HepG2 (cell line): ENCODE measurements around the gene PTPRD. TPM values are rescaled to one million over a fixed set of nuclear protein-coding genes. Genes with fewer than 3 reads are reported as not detected.

Source experiments
- ATAC-seq: fragments of 200-7000 bp; cut with Tn5 transposase; 3 replicates; pipeline ENCODE4 v1.9.1; 2020; ENCODE audit warnings: mild to moderate bottlenecking, moderate library complexity
- BruUV-seq: library from RNA; stranded (reverse); fragments of 400-500 nt; replicated peaks from 2 replicates; lab custom pipeline; 2021; lab: Mats Ljungman, UMichigan
- CTCF ChIA-PET: fragments of 300-600 bp; formaldehyde crosslinking; extraction: SDS; loops from one replicate; lab custom pipeline; 2021; ENCODE audit warnings: low total read pairs, inconsistent platforms, low intra/inter-chr PET ratio; lab: Yijun Ruan, JAX
- POLR2A ChIA-PET: fragments of 350-600 bp; sonication (Branson Sonifier 250); formaldehyde crosslinking; loops from one replicate; lab custom pipeline; 2020; ENCODE audit warnings: antibody characterized with exemption, inconsistent platforms; lab: Yijun Ruan, JAX
- DNase-seq: peaks from one replicate; pipeline ENCODE4 v3.0.0-alpha.2; 2015; ENCODE audit warnings: low spot score
- FAIRE-seq: peaks from 3 replicates; lab custom pipeline; 2011; peaks lifted over from hg19 to GRCh38; lab: Jason Lieb, UNC
- H2AFZ ChIP-seq: one replicate; pipeline ENCODE4 v1.6.1; 2011; ENCODE audit warnings: low read length, inconsistent platforms
- H3K27ac ChIP-seq: fragments of 300-600 bp; 3 replicates; pipeline ENCODE4 v1.8.0; 2011; ENCODE audit warnings: mixed run types, mild to moderate bottlenecking, mixed read lengths, low read length, inconsistent platforms; ENCODE audit not compliant: insufficient read depth; ENCODE audit errors: extremely low read length
- H3K27me3 ChIP-seq, 2 experiments: fragments of 200-600 bp in 1 of 2; 2 replicates in 1 of 2; 3 replicates in 1 of 2; pipeline versions ENCODE4 v1.6.0 to v1.8.0; 2011; ENCODE audit warnings: low read length in 2 of 2, mild to moderate bottlenecking in 2 of 2, moderate library complexity in 2 of 2, inconsistent platforms in 1 of 2; ENCODE audit not compliant: insufficient read depth in 2 of 2, control insufficient read depth in 1 of 2
- H3K36me3 ChIP-seq, 2 experiments: fragments of 200-600 bp in 1 of 2; replicated peaks in 1 of 2; 2 replicates in 1 of 2; 3 replicates in 1 of 2; pipeline versions ENCODE4 v1.5.1 to v1.8.0; 2011; ENCODE audit warnings: low read length in 2 of 2, inconsistent platforms in 1 of 2; ENCODE audit not compliant: insufficient read depth in 2 of 2, control insufficient read depth in 1 of 2
- H3K4me1 ChIP-seq: 2 replicates; pipeline ENCODE4 v1.5.1; 2012; ENCODE audit warnings: low read length, inconsistent platforms; ENCODE audit not compliant: insufficient read depth
- H3K4me2 ChIP-seq: 2 replicates; pipeline ENCODE4 v1.6.0; 2011; ENCODE audit warnings: low read depth, low read length, inconsistent platforms
- H3K4me3 ChIP-seq, 3 experiments: fragments of 200-600 bp in 1 of 3; sonication (generic), shearing (Covaris generic) in 1 of 3; replicated peaks in 1 of 3; 2 replicates each; pipeline ENCODE4 v1.5.1; 2011 to 2016; ENCODE audit warnings: low read length in 3 of 3, inconsistent platforms in 2 of 3, low read depth in 2 of 3, mild to moderate bottlenecking in 2 of 3, control low read depth in 1 of 3, mixed read lengths in 1 of 3; ENCODE audit not compliant: insufficient read depth in 1 of 3
- H3K79me2 ChIP-seq: one replicate; pipeline ENCODE4 v1.6.1; 2011; ENCODE audit warnings: low read length, inconsistent platforms; ENCODE audit not compliant: insufficient read depth
- H3K9ac ChIP-seq: 2 replicates; pipeline ENCODE4 v1.6.0; 2011; ENCODE audit warnings: mild to moderate bottlenecking, low read depth, low read length, inconsistent platforms; ENCODE audit not compliant: insufficient read depth
- H3K9me3 ChIP-seq: 2 replicates; pipeline ENCODE4 v1.5.1; 2012; ENCODE audit warnings: mild to moderate bottlenecking, low read length
- H4K20me1 ChIP-seq: 2 replicates; pipeline ENCODE4 v1.6.0; 2011; ENCODE audit warnings: inconsistent platforms, mild to moderate bottlenecking, low read length, moderate library complexity; ENCODE audit not compliant: insufficient read depth
- ASH2L ChIP-seq: fragments of 300-600, 200-600 bp; sonication (generic); IDR thresholded peaks from 2 replicates; pipeline ENCODE4 v1.7.0; 2017; ENCODE audit warnings: low read depth, mild to moderate bottlenecking, moderate library complexity, mixed read lengths, low read length; ENCODE audit not compliant: insufficient read length
- EZH2 ChIP-seq: conservative IDR thresholded peaks from 2 replicates; pipeline ENCODE4 v1.6.1; 2012; ENCODE audit warnings: mild to moderate bottlenecking, low read depth, low read length, moderate library complexity
- FOXK1 ChIP-seq: sonication (generic); formaldehyde crosslinking; IDR thresholded peaks from 2 replicates; pipeline ENCODE4 v1.4.0; 2020; ENCODE audit warnings: low read depth, missing genetic modification reagents, borderline replicate concordance
- GPN1 ChIP-seq: sonication (generic); formaldehyde crosslinking; IDR thresholded peaks from 2 replicates; pipeline ENCODE4 v1.5.1; 2020; ENCODE audit warnings: missing genetic modification reagents, borderline replicate concordance
- RERE ChIP-seq: IDR thresholded peaks from 2 replicates; pipeline ENCODE4 v1.6.1; 2016; ENCODE audit warnings: low read depth, missing genetic modification reagents, missing compliant biosample characterization
- YY1 ChIP-seq: IDR thresholded peaks from 2 replicates; pipeline ENCODE4 v1.6.1; 2011; ENCODE audit warnings: low read length, low read depth, moderate library complexity, mild to moderate bottlenecking; ENCODE audit not compliant: insufficient read depth, insufficient replicate concordance
- ZNF577 ChIP-seq: sonication (generic); formaldehyde crosslinking; IDR thresholded peaks from 2 replicates; pipeline ENCODE4 v1.4.0; 2020; ENCODE audit warnings: mild to moderate bottlenecking, low read depth, missing genetic modification reagents, borderline replicate concordance
- WGBS: methylation state at CpG from one replicate; pipeline ENCODE4 v1.1.6; 2017; ENCODE audit warnings: low lambda C conversion rate; 5-methylcytosine and 5-hydroxymethylcytosine counted together
- in situ Hi-C: cut with HindIII; loops from 2 replicates; pipeline ENCODE4 v1.10.0; 2017; ENCODE audit warnings: low pct_unique_long_range_greater_than_20kb; ENCODE audit not compliant: extremely low pct_ligation_motif_present
- intact Hi-C: fragments of 100-400 bp; cut with micrococcal nuclease; formaldehyde crosslinking; loops from one replicate; pipeline ENCODE4 v1.10.0; 2022; ENCODE audit not compliant: unreplicated experiment
- polyA plus RNA-seq, 8 experiments: library from polyadenylated mRNA; depleted of rRNA in 3 of 8; stranded (reverse) in 7 of 8; unstranded in 1 of 8; fragments of >200 nt; fragmentation: Illumina TruSeq in 4 of 8; extraction: Trizol in 4 of 8; gene quantifications; 2 replicates each; pipeline versions ENCODE4 v1.2.1 to v1.2.3, GENCODE V29; 2011 to 2016; ENCODE audit warnings: low read depth in 4 of 8, missing spikeins in 1 of 8, mixed read lengths in 1 of 8; ENCODE audit not compliant: insufficient read depth in 1 of 8
- total RNA-seq, 5 experiments: library from RNA; depleted of rRNA; stranded (reverse); fragments of >200 nt; fragmentation: Illumina TruSeq; extraction: Trizol; gene quantifications; 2 replicates each; pipeline ENCODE4 v1.2.3, GENCODE V29; 2016; ENCODE audit warnings: low read depth in 1 of 5
- TF ChIP-seq, protein P1 (sequence below): IDR thresholded peaks from 2 replicates; pipeline ENCODE4 v1.6.1; 2012; ENCODE audit warnings: low read length, improper control_type of control experiment

Gene PTPRD
- total and polyA plus RNA-seq, 2 of the 13 experiments (the other 11 are each of a cell fraction or from before 2014, with no cell fraction given) = 0.05 TPM; not detected in 1

DNA sequence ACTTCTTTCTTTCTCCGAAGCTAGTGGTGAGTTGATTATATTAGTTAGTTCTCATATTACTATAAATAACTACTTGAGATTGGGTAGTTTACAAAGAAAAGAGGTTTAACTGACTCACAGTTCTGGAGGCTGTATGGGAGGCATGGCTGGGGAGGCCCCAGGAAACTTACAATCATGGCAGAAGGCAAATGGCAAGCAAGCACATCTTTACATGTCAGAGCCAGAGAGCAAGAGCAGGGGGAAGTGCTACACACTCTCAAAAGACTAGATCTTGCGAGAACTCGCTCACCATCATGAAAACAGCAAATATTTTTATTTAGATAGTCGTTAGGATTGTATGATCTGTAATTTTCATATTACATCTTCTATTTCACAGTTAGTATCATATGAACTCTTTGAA is 711.2 kb downstream of the PTPRD start:
- Histone ChIP-seq H3K4me1 (no peaks in the 10 kb centered on the region), H2AFZ (no peak overlapping the region), H3K27ac (no peak overlapping the region), H3K36me3 (no peaks in the 10 kb centered on the region), H4K20me1 (no peaks in the 10 kb centered on the region), H3K4me3 (no peak overlapping the region), H3K9ac (no peak overlapping the region), H3K9me3 (no peaks in the 10 kb centered on the region), H3K4me2 (no peak overlapping the region), H3K27me3 (no peaks in the 10 kb centered on the region), H3K79me2 (no peaks in the 10 kb centered on the region)
- ChIA-PET POLR2A (no interaction called here), CTCF (no interaction called here)
- ATAC-seq = no peak
- intact Hi-C loops (no loop called here), in situ Hi-C loops (no loop called here)
- WGBS = 4% methylated on average over 4 of the region's 4 CpGs
- DNase-seq = no peak
- BruUV-seq = no TSS peak
- FAIRE-seq = no peak
- TF ChIP-seq YY1 (no peak), ZNF577 (CRISPR knock-in tag) (no peak), RERE (CRISPR knock-in tag) (no peak), GPN1 (no peak), FOXK1 (CRISPR knock-in tag) (no peak), ASH2L (no peak), EZH2 (no peak)
- TF ChIP-seq, protein P1, sequence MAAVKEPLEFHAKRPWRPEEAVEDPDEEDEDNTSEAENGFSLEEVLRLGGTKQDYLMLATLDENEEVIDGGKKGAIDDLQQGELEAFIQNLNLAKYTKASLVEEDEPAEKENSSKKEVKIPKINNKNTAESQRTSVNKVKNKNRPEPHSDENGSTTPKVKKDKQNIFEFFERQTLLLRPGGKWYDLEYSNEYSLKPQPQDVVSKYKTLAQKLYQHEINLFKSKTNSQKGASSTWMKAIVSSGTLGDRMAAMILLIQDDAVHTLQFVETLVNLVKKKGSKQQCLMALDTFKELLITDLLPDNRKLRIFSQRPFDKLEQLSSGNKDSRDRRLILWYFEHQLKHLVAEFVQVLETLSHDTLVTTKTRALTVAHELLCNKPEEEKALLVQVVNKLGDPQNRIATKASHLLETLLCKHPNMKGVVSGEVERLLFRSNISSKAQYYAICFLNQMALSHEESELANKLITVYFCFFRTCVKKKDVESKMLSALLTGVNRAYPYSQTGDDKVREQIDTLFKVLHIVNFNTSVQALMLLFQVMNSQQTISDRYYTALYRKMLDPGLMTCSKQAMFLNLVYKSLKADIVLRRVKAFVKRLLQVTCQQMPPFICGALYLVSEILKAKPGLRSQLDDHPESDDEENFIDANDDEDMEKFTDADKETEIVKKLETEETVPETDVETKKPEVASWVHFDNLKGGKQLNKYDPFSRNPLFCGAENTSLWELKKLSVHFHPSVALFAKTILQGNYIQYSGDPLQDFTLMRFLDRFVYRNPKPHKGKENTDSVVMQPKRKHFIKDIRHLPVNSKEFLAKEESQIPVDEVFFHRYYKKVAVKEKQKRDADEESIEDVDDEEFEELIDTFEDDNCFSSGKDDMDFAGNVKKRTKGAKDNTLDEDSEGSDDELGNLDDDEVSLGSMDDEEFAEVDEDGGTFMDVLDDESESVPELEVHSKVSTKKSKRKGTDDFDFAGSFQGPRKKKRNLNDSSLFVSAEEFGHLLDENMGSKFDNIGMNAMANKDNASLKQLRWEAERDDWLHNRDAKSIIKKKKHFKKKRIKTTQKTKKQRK = no peak
